ENCODE measurements around the gene FLRT2. TPM values are rescaled to one million over a fixed set of nuclear protein-coding genes. Genes with fewer than 3 reads are reported as not detected.

FLRT2 gene
- total and polyA plus RNA-seq, 2 of the 4 experiments (the other 2 are of a cell fraction), result 10.2 to 13.1 TPM

- Histone ChIP-seq H3K9ac (ENCODE audit: low read depth, low read length) (no peak overlapping the region), H3K27me3 (ENCODE audit: control insufficient read depth, insufficient read depth, low read length) (no peaks in the 10 kb centered on the region), H3K18ac (ENCODE audit: low read depth, low read length) (no peak overlapping the region), H3K36me3 (ENCODE audit: control insufficient read depth, insufficient read depth, low read length) (no peaks in the 10 kb centered on the region), H3K27ac (ENCODE audit: insufficient read depth, low read length) (no peak overlapping the region), H2BK15ac (ENCODE audit: low read depth, low read length) (no peak overlapping the region), H2BK5ac (ENCODE audit: low read depth, low read length, poor library complexity, severe bottlenecking) (no peak overlapping the region), H3K4ac (ENCODE audit: low read depth, low read length) (no peak overlapping the region), H2BK120ac (ENCODE audit: low read depth, low read length) (no peak overlapping the region), H3K4me2 (ENCODE audit: low read depth, low read length) (no peak overlapping the region), H3K56ac (ENCODE audit: extremely low read depth, insufficient read depth, low read length) (no peak overlapping the region), H2AFZ (replicated peaks; ENCODE audit: low read length, poor library complexity) (no peak overlapping the region), H4K20me1 (ENCODE audit: insufficient read depth, low read length) (no peaks in the 10 kb centered on the region), H4K8ac (ENCODE audit: low read depth in 2 of 2, low read length in 2 of 2) (no peak overlapping the region), H3K9me3 (ENCODE audit: control insufficient read depth, insufficient read depth, low read length) (no peaks in the 10 kb centered on the region), H4K5ac (ENCODE audit: low read depth, low read length) (no peak overlapping the region), H3K4me1 (ENCODE audit: control insufficient read depth, insufficient read depth, low read length) (no peaks in the 10 kb centered on the region), H2AK9ac (replicated peaks; ENCODE audit: low read depth, low read length, poor library complexity) (no peak overlapping the region), H3K14ac (replicated peaks; ENCODE audit: low read depth, low read length) (no peak overlapping the region), H3K23ac (ENCODE audit: low read depth, low read length) (no peak overlapping the region), H4K91ac (ENCODE audit: insufficient read depth, low read depth, low read length) (no peak overlapping the region), H3K79me1 (ENCODE audit: low read depth in 1 of 2, low read length in 2 of 2) (peaks cover 0 to 4% of the 10 kb centered on the region in 2 experiments; a peak in 1 of 4 replicates), H2BK20ac (ENCODE audit: low read depth, low read length) (no peak overlapping the region), H3K4me3 (ENCODE audit: insufficient read depth, low read depth, low read length) (no peak overlapping the region), H3K9me1 (ENCODE audit: insufficient read depth, low read length) (peaks cover 4% of the 10 kb centered on the region; the same call in 1 of the 2 replicates), H2AK5ac (ENCODE audit: low read depth, low read length) (no peak overlapping the region)
- intact Hi-C loops (cut with micrococcal nuclease) (loop anchor here (2.0 kb wide), 1 partner anchor 79 kb away; no protein-coding TSS in a partner anchor), in situ Hi-C loops (cut with MboI; ENCODE audit: low sequenced_read_pairs) (no loop called here), dilution Hi-C loops (cut with HindIII; ENCODE audit: low sequenced_read_pairs, unreplicated experiment) (no loop called here)
- ATAC-seq (ENCODE audit: low read depth) (no peak), DNase-seq (no peak)
- WGBS, 2 experiments (ENCODE audit: extremely low coverage in 2 of 2, insufficient read length in 1 of 2), result 90% methylated on average over 5 of the region's 5 CpGs; no CpG with 5 or more reads in 1 of the 2 experiments
- TF ChIP-seq FOS (IDR thresholded peaks at IDR 0.05; ENCODE audit: low read depth, low read length), result no peak
- ChIA-PET CTCF (interaction anchor here (1.0 kb wide), 1 partner anchor 13 kb away, joined by 4 read pairs; no protein-coding TSS in a partner anchor), POLR2A (ENCODE audit: unreplicated experiment) (no interaction called here)
- BruUV-seq (replicated peaks), result no TSS peak
Observed at GRCh38 chr14:85613496-85613895, 83.6 kb downstream of the FLRT2 start.
